Gastrocnemius medialis (tissue), 4 donors: ENCODE data around the gene BORCS5. TPM values are rescaled to one million over a fixed set of nuclear protein-coding genes. Genes with fewer than 3 reads are reported as not detected.

Experiments
- ATAC-seq, 2 donors: fragments of 150-250 bp; one replicate each; pipeline ENCODE4 v1.9.1; 2016
- DNase-seq, 2 donors: peaks; one replicate each; pipeline ENCODE4 v3.0.0-alpha.2; 2019
- H3K27ac ChIP-seq, 4 donors: fragments of 200-600 bp; sonication (generic); 1 replicate in 1 of 4; 2 replicates in 3 of 4; pipeline ENCODE4 v1.5.1; 2016 to 2018; ENCODE audit warnings: mild to moderate bottlenecking in 2 of 4, moderate library complexity in 1 of 4
- H3K27me3 ChIP-seq, 3 donors: fragments of 200-600 bp; sonication (generic) in 2 of 3; 1 replicate in 1 of 3; 2 replicates in 2 of 3; pipeline versions ENCODE4 v1.5.1 to v1.6.0; 2016 to 2019; ENCODE audit warnings: mild to moderate bottlenecking in 1 of 3, moderate library complexity in 1 of 3
- H3K36me3 ChIP-seq, 2 donors: fragments of 200-600 bp; sonication (generic) in 1 of 2; one replicate each; pipeline ENCODE4 v1.5.1; 2017 to 2018
- H3K4me1 ChIP-seq, 2 donors: fragments of 200-600 bp; sonication (generic) in 1 of 2; one replicate each; pipeline ENCODE4 v1.5.1; 2016 to 2017; ENCODE audit warnings: mild to moderate bottlenecking in 2 of 2
- H3K4me3 ChIP-seq, 4 donors: fragments of 200-600 bp; sonication (generic) in 3 of 4; 1 replicate in 1 of 4; 2 replicates in 3 of 4; pipeline ENCODE4 v1.5.1; 2016 to 2019; ENCODE audit warnings: mild to moderate bottlenecking in 2 of 4
- H3K9me3 ChIP-seq, 3 donors: fragments of 200-600 bp; sonication (generic) in 2 of 3; 1 replicate in 1 of 3; 2 replicates in 2 of 3; pipeline ENCODE4 v1.5.1; 2016 to 2019
- POLR2A ChIP-seq, 2 donors: fragments of 450-650 bp; IDR thresholded peaks; one replicate each; pipeline ENCODE4 v1.6.1; 2017; ENCODE audit warnings: antibody characterized with exemption in 2 of 2, mild to moderate bottlenecking in 2 of 2, moderate library complexity in 2 of 2
- in situ Hi-C, 4 donors: fragments of 200-750 bp; cut with MboI; loops; one replicate each; pipeline versions ENCODE4 v1.15.0 to v1.8.0; 2017; ENCODE audit warnings: low sequenced_read_pairs in 4 of 4
- intact Hi-C: fragments of 100-400 bp; cut with DNase I; formaldehyde crosslinking; loops from one replicate; pipeline ENCODE4 v1.15.1; 2023; ENCODE audit warnings: low total_unique reads
- total RNA-seq, 4 donors: library from RNA; depleted of rRNA; stranded (reverse); fragments of >200 nt; gene quantifications; one replicate each; pipeline versions ENCODE4 v1.1.0 to v1.2.3, GENCODE V29; 2016
- TF ChIP-seq, protein P1 (sequence below), 5 experiments: fragments of 450-650 bp in 3 of 5; fragments of 200-600 bp in 2 of 5; sonication (generic) in 2 of 5; IDR thresholded peaks in 4 of 5; conservative IDR thresholded peaks in 1 of 5; 1 replicate in 4 of 5; 2 replicates in 1 of 5; pipeline ENCODE4 v1.5.1; 2016 to 2019; ENCODE audit warnings: antibody characterized with exemption in 5 of 5, mild to moderate bottlenecking in 3 of 5, moderate library complexity in 3 of 5

BORCS5 gene
- total RNA-seq, 4 donors from 2014 or later = 13.0 to 13.9 (median 13.4) TPM

GRCh38 chr12:12492547-12492946, 135.7 kb downstream of the BORCS5 start:
- TF ChIP-seq, protein P1, sequence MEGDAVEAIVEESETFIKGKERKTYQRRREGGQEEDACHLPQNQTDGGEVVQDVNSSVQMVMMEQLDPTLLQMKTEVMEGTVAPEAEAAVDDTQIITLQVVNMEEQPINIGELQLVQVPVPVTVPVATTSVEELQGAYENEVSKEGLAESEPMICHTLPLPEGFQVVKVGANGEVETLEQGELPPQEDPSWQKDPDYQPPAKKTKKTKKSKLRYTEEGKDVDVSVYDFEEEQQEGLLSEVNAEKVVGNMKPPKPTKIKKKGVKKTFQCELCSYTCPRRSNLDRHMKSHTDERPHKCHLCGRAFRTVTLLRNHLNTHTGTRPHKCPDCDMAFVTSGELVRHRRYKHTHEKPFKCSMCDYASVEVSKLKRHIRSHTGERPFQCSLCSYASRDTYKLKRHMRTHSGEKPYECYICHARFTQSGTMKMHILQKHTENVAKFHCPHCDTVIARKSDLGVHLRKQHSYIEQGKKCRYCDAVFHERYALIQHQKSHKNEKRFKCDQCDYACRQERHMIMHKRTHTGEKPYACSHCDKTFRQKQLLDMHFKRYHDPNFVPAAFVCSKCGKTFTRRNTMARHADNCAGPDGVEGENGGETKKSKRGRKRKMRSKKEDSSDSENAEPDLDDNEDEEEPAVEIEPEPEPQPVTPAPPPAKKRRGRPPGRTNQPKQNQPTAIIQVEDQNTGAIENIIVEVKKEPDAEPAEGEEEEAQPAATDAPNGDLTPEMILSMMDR (IDR thresholded peaks at IDR 0.05 in 4 of 5, conservative IDR thresholded peaks at IDR 0.05 in 1 of 5) = no peak
- TF ChIP-seq POLR2A (IDR thresholded peaks at IDR 0.05) = no peak
- Histone ChIP-seq H3K27me3 (no peaks in the 10 kb centered on the region), H3K9me3 (no peaks in the 10 kb centered on the region), H3K27ac (no peak overlapping the region), H3K4me1 (peaks cover 20 to 25% of the 10 kb centered on the region in 2 donors), H3K4me3 (no peak overlapping the region), H3K36me3 (no peaks in the 10 kb centered on the region)
- in situ Hi-C loops = no loop called here
- DNase-seq = no peak
- intact Hi-C loops = no loop called here
- no peak for ATAC-seq

DNA sequence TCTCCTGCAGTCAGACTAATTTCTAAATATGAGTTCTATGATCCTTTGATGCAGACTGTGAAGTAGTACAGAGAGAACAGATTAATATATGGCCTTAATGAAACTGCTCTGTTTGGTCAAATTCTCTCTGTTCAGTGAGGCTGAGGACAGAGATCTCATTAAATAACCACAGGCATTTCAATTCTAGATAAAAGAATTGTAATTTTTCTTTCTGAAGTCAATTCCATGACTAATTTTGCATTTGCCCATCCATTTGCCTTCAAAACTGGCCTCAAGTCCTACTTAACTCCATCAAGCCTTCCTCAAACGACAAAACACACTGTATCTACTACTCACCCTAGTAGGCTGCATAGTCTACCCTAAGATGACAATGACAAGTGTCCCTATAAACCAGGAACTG, 138.7 kb downstream of the BORCS5 start:
- Histone ChIP-seq H3K9me3 (no peaks in the 10 kb centered on the region), H3K27me3 (no peaks in the 10 kb centered on the region), H3K36me3 (no peaks in the 10 kb centered on the region), H3K4me3 (no peak overlapping the region), H3K4me1 (peaks cover 20 to 31% of the 10 kb centered on the region in 2 donors), H3K27ac (no peak overlapping the region)
- in situ Hi-C loops (no loop called here), intact Hi-C loops (no loop called here)
- ATAC-seq = no peak
- no peak for DNase-seq
- TF ChIP-seq POLR2A (IDR thresholded peaks at IDR 0.05) = no peak
- TF ChIP-seq, protein P1 (IDR thresholded peaks at IDR 0.05 in 4 of 5, conservative IDR thresholded peaks at IDR 0.05 in 1 of 5) = no peak

DNA sequence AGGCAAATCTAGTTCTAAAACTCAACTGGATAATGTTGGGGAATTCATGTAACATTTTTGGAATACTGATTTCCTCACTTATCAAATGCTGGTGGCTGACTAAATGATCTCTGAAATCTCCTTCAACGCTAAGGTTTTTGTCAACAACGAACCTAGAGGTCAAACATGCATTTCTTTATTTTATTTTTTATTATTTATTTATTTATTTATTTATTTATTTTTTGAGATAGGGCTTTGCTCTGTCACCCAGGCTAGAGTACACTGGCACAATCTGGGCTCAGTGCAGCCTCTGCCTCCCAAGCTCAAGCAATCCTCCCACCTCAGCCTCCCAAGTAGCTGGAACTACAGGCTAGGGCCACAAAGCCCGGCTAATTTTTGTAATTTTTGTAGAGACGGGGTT, 141.3 kb downstream of the BORCS5 start:
- intact Hi-C loops = no loop called here
- no peak for ATAC-seq
- Histone ChIP-seq H3K4me3 (no peak overlapping the region), H3K27me3 (no peaks in the 10 kb centered on the region), H3K27ac (no peak overlapping the region), H3K4me1 (peaks cover 17 to 32% of the 10 kb centered on the region in 2 donors), H3K9me3 (no peaks in the 10 kb centered on the region), H3K36me3 (no peaks in the 10 kb centered on the region)
- no peak for TF ChIP-seq POLR2A (IDR thresholded peaks at IDR 0.05)
- TF ChIP-seq, protein P1 (IDR thresholded peaks at IDR 0.05 in 4 of 5, conservative IDR thresholded peaks at IDR 0.05 in 1 of 5) = no peak
- in situ Hi-C loops = no loop called here
- no peak for DNase-seq

DNA sequence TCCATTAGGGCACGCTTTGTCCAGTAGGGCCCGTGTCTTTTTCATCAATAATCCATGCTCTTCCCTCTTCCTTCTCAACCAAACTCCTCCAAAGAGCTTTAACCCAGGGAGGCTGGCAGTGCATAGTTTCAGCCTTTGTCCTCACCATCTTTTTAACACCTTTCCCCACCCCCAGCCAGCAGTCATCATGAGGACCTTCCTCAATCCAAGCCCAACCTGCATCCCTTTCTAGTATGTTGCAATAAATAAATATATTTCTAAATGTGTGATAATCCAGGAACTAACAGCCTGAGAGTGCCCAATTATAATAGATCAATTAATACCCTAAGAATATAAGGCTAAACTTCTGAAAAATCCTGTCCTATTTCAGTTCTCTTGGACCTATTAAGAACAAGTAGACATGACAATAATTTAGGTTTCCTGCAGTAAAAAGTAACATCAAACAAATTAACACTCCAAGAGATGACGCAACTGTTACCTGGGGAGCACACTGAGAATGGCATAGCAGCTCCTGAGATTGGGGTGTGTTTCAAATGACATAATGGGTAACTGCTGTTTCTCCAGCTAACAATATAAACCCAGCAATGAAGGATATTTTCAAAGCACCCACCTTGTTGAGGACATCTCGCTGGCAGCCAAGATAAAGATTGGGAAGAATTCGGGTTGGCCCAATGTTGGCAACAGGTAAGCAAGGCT, 143.2 kb downstream of the BORCS5 start:
- intact Hi-C loops (no loop called here), in situ Hi-C loops (loop anchor here in 1 of 4 donors (10.0 kb wide), 1 partner anchor 205 kb away; no protein-coding TSS in a partner anchor)
- no peaks in the 10 kb centered on the region for H3K27me3 ChIP-seq
- TF ChIP-seq, protein P1 (IDR thresholded peaks at IDR 0.05 in 4 of 5, conservative IDR thresholded peaks at IDR 0.05 in 1 of 5) = no peak
- TF ChIP-seq POLR2A (IDR thresholded peaks at IDR 0.05) = no peak
- H3K9me3 ChIP-seq = no peaks in the 10 kb centered on the region
- peaks cover 3 to 29% of the 10 kb centered on the region in 2 donors for H3K4me1 ChIP-seq
- H3K27ac ChIP-seq = no peak overlapping the region
- ATAC-seq (no peak), DNase-seq (no peak)
- H3K4me3 ChIP-seq = no peak overlapping the region
- H3K36me3 ChIP-seq = no peaks in the 10 kb centered on the region
